Middle frontal gyrus (tissue), 1 donor: Measurements from ENCODE around the gene HARS1.
"Not testable (repeated sequence)": the region's sequence is repeated elsewhere in the genome, so short reads cannot be mapped to it uniquely, and the experiment has no call there.

ENCODE experiments used
- DNase-seq: peaks from one replicate; pipeline ENCODE4 v3.0.0-alpha.2; 2015; ENCODE audit warnings: low spot score; ENCODE audit errors: extremely low spot score

The HARS1 gene

DNA sequence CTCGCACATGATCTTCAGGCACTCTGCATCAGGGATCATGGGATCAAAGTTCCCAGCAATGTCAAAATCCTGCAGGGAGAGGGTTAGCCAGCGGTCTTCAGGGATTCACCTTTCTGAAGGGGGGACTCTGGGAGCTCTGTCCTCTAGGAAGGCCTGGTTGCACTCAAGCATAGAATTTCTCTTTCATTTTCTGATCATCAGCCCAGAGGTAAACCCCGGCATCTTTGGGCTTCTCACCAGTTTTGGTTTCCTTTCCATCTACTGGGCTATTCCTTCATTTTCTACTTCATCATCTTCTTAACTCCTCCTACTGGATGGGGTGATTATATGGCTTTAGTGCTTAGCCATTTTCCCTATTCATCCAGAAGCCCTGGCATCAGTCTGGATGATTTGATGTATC lies 13.2 kb downstream of the HARS1 start:
- DNase-seq: no peak

DNA sequence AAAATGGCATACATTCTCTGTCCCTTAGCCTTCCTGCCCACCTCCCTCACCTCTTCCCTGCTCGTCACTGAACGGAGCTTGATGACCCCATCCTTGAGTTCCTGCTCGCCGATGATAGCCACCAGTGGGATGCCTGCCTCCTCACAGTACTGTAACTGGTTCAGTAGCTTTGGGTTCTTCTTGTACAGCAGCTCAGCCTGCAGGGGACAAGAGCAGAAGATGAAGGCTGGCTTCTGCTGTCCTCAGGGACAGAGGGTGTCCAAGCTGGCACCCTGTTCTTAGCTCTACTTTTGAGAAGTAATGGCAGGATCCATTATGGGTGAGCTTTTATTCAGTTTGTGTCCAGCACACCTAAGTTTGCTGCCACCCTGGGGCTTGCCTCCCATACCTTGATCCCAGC lies 16.5 kb downstream of the HARS1 start:
- DNase-seq: no peak

DNA sequence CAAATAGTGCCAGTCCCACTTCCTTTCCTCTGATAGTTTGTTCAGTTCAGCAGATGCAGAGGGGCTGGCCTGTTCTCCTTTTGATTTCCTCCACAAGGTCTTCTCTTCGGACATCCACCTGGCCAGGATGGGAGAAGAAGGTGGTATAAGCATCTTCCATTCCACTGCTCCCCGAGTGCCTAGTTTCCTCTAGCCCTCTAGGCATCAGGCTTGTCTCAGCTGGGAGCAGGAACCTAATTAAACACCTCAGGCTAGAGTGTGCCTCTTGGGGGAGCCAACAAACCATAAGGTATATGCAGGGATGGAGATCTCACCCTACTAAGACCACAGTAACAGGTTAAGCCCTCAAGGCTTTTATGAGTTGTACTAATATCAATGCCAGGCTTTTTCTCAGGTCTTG lies 17.0 kb downstream of the HARS1 start:
- no peak for DNase-seq

DNA sequence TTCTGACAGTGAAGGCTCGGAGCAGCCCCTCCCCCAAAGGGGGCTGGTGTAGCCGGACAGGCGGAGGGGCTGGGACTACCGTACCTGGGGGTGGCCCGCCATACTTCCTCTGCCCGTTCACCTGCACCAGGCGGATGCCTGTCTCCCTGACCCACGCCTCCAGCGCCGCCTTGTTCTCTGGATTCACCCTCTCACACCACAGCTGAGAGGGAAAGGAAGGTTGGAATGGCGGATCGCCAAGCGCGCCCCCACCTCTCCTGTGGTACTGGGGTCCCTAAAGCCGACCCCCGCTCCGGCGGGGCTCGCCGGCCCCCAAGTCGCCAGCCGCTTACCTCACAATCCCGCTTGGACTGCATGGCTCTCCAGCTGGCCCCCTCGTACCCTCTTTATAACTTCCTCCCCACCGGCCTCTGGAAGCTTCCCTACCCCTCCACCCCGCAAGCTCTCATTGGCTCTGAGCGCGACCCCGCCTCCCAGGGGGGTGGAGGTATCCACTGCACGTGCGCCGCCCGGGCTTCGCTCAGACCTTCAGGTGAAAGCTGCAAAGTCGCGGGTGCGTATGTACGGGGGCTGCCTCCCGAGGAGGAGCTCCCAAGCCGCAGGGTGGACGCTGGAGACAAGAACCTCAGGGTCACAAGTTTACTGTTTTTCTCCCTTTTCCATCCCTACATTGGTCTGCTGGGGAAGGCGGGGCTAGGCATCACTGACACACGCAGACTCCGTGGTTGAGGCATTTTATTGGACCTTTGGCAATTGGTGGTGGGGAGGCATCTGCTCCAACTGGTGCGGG lies 17.8 kb downstream of the HARS1 start, which contains the start of gene DND1:
Gene DND1, minus strand, starts transcription at position 390 of the 790 bp plus-strand sequence. Its CDS starts 34 bp downstream, at position 356.
- no peak for DNase-seq

DNA sequence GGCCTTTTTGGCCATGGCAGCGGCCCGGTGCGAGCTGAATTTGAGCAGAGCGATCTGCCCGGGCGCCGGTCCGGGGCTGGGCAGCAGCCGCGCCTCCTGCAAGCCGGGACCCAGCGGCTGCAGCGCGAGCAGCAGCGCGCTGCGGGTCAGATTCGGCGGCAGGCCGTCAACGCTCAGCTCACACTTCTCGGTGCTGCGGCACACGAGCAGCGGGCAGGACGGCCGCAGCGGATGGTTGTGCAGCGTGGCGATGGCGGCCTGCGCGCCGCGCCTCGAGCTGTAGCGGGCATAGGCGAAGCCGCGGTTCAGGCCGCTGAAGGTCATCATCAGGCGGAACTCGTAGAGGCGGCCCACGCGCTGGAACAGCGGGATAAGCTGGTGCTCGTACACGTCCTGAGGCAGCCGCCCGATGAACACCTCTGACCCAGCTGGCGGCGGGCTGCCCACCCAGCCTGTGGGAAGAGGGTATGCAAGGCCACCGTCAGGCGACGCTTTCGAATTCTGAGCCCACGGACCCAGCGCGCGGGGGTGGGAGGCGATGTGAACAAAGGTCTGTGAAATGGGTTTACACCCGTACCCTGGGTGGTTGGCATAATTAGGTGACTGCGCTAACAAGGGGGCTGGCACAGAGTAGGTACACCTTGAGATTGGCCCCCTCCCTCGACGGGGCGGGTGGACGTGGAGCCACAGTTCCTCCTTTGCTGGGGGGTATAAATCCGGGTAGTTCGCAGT lies 18.5 kb downstream of the HARS1 start:
- no peak for DNase-seq

DNA sequence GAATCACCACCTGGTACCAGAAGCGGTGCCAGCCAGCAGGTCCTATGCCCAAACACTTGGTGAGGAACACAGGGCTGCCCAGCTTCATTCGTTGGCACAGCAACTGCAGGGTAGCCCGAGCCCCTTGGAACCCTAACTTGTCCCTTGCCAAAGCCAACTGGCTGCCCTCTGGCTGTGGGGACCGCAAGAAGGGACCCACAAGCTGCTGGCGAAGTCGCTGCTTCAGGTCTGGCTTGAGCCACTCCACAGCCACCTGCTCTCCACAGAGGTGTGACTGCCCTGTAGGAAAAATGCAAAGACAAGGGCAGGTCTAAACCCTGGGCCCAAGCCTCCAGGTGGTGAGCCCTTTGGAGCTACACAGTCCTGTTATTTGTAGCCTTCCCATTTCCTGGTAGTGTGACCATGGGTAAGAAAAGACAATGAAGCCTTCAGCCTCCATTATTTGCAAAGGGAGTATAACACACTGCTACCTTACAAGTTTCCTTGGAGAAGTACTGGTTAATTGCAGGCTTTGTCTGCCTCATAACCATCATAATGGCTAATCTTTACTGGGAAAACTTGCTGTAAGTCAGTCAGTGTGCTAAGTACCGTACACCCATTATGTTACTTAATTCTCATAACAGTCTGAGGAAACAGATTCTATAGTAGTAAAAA lies 19.6 kb downstream of the HARS1 start:
- no peak for DNase-seq

DNA sequence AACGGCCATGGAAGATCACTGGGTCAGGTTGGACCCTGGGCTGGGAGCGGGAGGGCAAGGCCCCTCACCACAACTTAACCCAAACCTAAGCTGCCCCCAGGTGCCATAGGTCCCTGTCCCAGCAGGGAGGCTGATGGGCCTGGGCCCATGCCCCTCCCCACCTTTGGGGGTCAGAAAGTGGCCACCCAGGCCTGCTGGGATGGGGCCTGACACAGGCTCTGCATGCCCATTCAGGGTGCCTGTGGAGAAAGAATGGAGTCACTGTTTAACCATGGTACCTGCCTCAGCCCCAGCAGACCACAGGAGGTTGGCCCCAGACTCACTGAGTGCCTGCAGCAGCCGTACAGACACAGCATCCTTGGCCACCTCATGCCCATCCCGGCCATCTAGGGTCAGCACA lies 20.1 kb downstream of the HARS1 start:
- DNase-seq: not testable (repeated sequence)

DNA sequence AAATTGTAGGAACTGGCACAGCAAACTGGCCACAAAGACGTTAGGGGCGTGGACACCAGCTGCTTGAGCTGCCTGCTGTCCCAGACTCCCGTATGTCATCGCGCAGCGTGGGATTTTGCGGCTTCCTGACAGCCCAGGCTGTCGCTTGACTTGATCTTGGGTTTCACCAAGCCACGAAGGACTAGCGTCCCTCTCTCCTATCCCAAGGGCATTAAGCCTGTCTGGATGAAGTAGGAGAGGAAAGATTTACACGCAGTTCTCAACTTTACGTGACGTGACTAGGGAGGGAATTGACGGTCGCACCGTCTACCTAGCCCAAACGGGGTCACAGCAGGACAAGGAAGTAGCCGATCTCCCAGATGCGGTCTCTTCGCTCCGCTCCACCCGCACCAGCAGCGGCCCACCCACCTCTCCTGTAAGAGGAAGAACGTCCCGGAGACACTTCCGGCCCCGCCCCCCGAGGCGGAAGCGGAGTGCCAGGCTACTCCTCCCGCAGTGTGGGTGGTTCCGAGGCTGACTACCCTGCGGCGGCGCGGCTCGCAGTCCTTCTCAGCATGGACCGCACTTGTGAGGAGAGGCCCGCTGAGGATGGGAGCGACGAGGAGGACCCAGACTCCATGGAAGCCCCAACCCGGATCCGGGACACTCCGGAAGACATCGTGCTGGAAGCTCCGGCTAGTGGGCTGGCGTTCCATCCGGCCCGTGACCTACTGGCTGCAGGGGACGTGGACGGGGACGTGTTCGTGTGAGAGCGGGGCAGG lies 26.6 kb downstream of the HARS1 start, which contains the start of gene WDR55:
Gene WDR55, plus strand, starts transcription at position 546 of the 761 bp plus-strand sequence. Its CDS starts 9 bp downstream, at position 555.
- peak; percentile 85 for DNase-seq

DNA sequence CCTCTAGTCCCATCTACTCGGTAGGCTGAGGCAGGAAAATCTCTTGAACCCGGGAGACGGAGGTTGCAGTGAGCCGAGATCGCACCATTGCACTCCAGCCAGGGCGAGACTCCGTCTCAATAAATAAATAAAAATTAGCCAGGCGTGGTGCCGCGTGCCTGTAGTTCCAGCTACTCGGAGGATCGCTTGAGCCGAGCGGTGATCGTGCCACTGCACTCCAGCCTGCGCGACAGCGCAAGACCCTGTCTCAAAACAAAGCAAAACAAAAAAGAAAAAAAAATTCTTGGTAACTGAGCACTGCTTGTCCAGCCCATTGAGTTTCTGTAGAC lies 27.2 kb downstream of the HARS1 start:
- DNase-seq: no peak

DNA sequence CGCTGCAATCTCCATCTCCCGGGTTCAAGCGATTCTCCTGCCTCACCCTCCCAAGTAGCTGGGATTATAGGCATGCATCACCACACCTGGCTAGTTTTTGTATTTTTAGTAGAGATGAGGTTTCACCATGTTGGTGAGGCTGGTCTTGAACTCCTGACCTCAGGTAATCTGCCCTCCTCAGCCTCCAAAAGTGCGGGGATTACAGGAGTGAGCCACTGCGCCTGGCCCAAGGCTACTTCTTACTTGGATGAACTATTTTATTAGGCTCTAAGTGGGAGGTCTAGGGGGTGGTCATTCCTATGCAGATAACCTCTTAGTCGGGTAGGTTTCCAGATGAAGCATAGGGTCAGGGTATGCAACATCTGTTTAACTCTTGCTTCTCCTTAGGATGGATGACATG lies 30.8 kb downstream of the HARS1 start:
- not testable (repeated sequence) for DNase-seq

DNA sequence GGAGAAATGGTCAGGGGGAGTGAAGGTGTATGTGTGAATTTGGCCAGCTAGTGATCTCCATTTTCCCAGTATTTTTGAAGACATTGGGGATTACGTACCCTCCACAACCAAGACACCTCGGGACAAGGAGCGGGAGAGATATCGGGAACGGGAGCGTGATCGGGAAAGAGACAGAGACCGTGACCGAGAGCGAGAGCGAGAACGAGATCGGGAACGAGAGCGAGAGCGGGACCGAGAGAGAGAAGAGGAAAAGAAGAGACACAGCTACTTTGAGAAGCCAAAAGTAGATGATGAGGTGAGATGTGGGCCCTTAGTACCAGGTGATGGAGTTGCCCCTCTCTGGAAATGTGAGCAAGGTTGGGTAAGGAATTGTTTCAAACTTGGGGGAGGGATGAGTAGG lies 32.3 kb downstream of the HARS1 start:
- no peak for DNase-seq

DNA sequence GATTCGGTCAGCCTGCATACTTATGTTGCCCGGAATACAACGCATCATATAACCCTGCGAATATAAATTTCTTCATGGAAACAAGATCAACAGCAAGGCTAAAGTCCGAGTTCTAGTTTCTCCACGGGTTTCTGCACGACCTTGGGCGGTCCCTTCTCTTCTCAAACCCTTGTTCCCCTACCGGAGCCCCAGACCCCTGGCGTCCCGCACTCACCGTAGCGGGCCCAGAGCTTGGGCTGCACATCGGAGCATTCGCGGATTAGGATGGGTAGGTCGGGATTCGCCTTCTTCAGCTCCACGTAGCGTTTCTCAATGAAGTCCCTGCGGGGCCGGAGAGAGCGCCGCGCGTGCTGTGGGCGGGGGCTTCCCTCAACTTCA lies 44.1 kb downstream of the HARS1 start:
- DNase-seq: no peak

DNA sequence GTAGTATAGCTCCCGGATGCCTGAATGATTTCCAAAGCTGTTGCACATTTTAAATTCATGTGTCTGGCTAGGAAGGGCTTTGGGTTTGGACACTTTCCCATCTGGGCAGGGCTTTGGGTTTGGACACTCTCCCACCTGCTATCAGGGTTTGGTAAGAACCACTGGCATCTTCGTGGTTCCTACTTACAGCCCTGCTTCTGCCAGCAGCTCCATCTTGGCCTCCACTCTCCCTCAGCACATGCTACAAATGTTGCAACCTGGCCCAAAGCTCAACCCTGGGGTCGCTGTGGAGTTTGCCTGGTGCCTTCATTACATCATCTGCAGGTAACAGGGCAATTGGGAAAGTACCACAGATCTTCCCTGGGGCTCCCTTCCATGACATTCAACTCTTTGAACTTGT lies 48.5 kb downstream of the HARS1 start:
- DNase-seq: no peak

DNA sequence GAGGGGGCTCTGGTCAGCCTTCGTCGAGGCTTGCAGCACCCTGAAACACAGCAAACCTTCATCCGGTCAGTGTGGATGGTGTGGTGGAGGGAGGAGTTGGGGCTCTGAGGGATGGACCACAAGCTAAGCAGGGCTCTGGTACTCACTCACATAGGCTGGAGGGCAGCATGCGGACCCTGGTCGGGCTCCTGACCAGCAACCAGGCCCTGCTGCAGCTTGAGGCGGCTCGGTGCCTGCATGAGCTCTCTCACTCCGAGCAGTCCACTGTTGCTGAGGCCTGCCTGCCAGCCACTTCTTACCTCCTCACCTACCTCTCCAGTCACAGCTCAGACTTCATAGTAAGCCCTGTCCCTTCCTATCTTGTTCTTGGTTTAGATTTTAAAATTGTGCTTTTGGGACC lies 49.5 kb downstream of the HARS1 start:
- no peak for DNase-seq

DNA sequence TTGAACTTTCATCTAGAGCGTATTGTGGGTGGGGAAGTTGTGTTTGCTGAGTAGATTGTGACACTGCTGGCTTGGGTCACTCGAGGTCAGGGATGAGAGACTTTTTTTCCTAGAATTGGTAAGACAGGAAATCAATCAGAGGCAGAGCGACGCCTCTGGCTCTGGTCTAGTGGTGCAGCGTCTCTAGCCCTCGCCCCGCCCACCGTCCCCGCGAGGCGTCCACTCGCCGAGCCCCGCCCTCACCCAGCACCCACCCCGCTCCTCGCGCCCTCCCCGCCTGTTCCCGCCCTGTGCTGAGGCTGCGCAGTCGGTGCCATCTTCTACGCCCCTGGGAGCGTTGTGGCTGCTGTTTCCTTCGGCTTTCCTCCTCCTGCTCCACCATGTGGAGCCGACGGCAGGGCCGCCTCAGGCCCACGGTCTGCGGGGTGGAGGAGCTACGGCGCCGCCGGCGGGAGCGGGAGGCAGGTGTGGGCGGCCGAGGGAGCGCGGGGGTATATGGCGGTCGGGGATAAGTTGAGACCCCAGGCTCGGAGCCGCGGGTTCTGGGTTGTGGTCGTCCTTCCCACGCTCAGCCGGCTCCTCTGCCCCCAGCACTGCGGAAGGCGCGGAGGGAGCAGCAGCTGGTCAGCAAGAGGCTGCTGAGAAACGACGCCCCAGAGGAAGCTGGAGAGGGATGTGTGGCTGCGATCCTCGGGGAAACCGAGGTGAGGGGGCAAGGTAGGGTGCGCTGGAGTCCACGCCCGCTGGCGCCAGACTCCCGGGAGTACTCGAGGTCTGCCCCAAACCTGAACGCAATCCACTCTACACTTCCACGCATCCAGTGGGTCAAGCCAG lies 51.8 kb downstream of the HARS1 start, which contains the start of gene TMCO6:
Gene TMCO6, plus strand, starts transcription at position 304 of the 834 bp plus-strand sequence. Its CDS starts 77 bp downstream, at position 381.
- DNase-seq: peak; percentile 90

DNA sequence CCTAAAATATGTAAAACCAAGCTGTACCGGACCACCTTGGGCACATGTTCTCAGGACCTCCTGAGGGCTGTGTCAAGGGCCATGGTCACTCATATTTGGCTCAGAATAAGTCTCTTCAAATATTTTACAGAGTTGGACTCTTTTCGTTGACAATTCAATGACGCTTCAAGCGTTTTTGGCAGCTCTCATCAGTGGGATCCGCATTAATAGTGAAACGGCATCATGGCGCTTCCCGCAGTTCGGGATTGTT lies 52.3 kb downstream of the HARS1 start:
- not testable (repeated sequence) for DNase-seq

DNA sequence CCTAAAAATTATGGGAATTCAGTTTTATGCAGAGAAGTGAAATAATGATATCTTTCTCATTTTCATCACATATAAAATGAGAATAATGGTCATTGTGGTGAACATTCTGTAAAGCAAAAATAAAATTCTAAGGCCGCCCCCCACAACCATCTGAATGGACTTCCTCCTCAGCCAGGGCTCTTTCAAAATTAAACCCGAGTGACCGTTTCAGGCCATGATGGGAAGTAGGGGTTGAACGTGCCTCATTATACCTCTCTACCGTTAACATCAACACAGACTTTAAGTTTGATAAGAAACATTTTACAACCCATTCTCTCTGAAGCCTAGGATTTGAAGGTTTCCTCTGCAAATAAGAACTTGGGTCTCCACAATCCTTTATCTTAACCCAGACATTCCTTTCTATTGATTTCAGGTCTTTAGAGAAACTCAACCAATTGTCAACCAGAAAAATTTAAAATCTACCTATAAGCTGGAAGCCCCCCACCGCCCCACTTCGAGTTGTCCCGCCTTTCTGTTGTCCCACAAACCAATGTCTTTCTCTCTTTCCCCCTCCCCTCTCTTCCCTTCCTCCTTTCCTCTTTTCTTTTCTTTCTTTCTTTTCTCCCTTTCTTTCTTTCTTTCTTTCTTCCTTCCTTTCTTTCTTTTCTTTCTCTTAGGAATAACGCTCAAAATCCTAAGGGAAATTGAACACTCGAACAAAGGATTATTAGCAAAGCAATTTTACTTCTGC lies 53.6 kb downstream of the HARS1 start:
- no peak for DNase-seq

DNA sequence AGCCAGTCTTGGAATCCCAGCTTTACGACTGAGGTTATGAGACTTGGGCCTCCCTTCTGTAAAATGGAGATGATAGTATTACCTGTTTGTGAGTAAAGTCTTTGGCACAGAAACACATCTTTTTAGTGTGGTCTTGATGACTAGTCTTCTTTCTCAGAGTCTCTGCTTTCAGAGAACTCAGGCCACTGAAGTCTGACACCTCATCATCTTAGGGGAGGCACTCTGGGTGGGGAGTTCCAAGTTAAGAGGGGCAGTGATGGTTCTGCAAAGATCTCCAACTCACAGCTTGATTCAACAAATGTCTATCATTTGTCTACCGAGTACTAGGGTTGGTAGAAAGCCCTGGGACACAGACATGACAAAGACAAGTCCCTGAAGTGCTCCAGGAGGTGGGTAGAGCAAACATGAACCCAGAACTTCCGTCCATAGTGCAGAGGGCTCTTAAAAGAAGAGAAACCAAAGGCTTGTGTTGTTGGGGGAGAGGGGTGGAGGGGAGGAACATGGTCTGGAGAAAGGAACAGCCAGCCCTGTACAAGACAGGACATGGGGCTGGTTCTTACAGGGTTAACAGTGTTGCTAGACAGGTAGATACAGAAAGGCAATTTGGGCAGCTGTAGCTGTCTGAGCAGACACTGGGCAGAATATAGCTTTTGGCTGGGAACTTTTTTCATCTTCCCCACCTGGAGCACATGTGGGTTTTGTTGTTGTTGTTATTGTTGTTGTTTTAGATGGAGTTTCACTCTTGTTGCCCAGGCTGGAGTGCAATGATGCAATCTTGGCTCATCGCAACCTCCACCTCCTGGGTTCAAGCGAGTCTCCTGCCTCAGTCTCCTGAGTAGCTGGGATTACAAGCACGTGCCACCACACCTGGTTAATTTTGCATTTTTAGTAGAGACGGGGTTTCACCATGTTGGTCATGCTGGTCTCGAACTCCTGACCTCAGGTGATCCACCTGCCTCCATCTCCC lies 55.6 kb downstream of the HARS1 start:
- DNase-seq: no peak

DNA sequence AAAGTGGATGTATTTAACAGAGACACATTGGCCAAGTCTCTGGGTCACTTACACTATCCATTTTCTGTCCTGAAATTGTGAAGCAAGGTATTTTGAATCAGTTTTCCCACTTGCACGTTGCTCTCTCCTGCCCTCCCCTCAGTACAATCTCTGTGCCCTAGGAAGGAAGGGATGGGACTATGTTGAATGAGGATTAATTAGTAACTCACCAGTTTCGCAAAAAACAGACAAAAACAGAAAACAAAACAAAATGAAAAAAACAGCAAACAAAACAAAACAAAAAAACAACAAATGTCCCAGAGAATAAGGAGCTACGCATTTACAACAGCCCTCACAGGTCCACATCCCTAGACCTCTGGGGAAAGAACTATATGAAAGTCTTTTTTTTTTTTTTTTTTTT lies 57.1 kb downstream of the HARS1 start:
- DNase-seq: no peak
